ENCODE data around the gene GLE1.

GRCh38 chr9:128484686-128485413 lies 19.7 kb upstream of the GLE1 start:
- TF ChIP-seq CTCF (IDR thresholded peaks at IDR 0.05) (no peak), ZFX (IDR thresholded peaks at IDR 0.05; ENCODE audit: borderline replicate concordance) (no peak)

Measured in 22Rv1 (cell line).